Prostate gland (tissue), 2 donors: ENCODE measurements around the gene DLG2.

Experiments
- CTCF ChIP-seq, 4 experiments: fragments of 200-600 bp in 2 of 4; fragments of 450-650 bp in 2 of 4; sonication (generic) in 2 of 4; IDR thresholded peaks; 1 replicate in 3 of 4; 2 replicates in 1 of 4; pipeline ENCODE4 v1.5.1; 2016 to 2019; ENCODE audit warnings: antibody characterized with exemption in 4 of 4, mild to moderate bottlenecking in 2 of 4, moderate library complexity in 2 of 4
- POLR2A ChIP-seq: fragments of 450-650 bp; IDR thresholded peaks from one replicate; pipeline ENCODE4 v1.6.1; 2016; ENCODE audit warnings: antibody characterized with exemption, mild to moderate bottlenecking
- POLR2AphosphoS5 ChIP-seq: sonication (generic); formaldehyde crosslinking; IDR thresholded peaks from one replicate; pipeline ENCODE4 v1.6.1; 2017; ENCODE audit warnings: antibody characterized with exemption

- TF ChIP-seq CTCF (IDR thresholded peaks at IDR 0.05) (no peak), POLR2AphosphoS5 (no peak), POLR2A (no peak)
Observed at GRCh38 chr11:85485902-85486301, 141.2 kb downstream of the DLG2 start.
